Panc1 (cell line): ENCODE data around the gene SLC9A9.

Experiments used
- CTCF ChIP-seq: fragments of 450-650 bp; IDR thresholded peaks from 2 replicates; pipeline ENCODE4 v1.5.1; 2017; ENCODE audit warnings: mild to moderate bottlenecking
- POLR2AphosphoS5 ChIP-seq: IDR thresholded peaks from 2 replicates; pipeline ENCODE4 v1.6.1; 2012; ENCODE audit warnings: mild to moderate bottlenecking, low read depth, low read length, moderate library complexity
- SIN3A ChIP-seq: IDR thresholded peaks from 2 replicates; pipeline ENCODE4 v1.6.1; 2012; ENCODE audit warnings: low read depth, mild to moderate bottlenecking, low read length, moderate library complexity, borderline replicate concordance; ENCODE audit not compliant: insufficient read depth
- TCF7L2 ChIP-seq: IDR thresholded peaks from 2 replicates; pipeline ENCODE4 v1.6.1; 2011; ENCODE audit warnings: mild to moderate bottlenecking, low read depth, low read length, inconsistent platforms
- TF ChIP-seq, protein P1 (sequence below), 2 experiments: IDR thresholded peaks; 2 replicates each; pipeline ENCODE4 v1.6.1; 2011 to 2012; ENCODE audit warnings: low read depth in 2 of 2, control low read depth in 1 of 2, low read length in 1 of 2, mild to moderate bottlenecking in 1 of 2, moderate library complexity in 1 of 2; ENCODE audit not compliant: insufficient read depth in 1 of 2

- TF ChIP-seq TCF7L2 (no peak), CTCF (no peak), SIN3A (no peak), POLR2AphosphoS5 (no peak)
- TF ChIP-seq, protein P1, sequence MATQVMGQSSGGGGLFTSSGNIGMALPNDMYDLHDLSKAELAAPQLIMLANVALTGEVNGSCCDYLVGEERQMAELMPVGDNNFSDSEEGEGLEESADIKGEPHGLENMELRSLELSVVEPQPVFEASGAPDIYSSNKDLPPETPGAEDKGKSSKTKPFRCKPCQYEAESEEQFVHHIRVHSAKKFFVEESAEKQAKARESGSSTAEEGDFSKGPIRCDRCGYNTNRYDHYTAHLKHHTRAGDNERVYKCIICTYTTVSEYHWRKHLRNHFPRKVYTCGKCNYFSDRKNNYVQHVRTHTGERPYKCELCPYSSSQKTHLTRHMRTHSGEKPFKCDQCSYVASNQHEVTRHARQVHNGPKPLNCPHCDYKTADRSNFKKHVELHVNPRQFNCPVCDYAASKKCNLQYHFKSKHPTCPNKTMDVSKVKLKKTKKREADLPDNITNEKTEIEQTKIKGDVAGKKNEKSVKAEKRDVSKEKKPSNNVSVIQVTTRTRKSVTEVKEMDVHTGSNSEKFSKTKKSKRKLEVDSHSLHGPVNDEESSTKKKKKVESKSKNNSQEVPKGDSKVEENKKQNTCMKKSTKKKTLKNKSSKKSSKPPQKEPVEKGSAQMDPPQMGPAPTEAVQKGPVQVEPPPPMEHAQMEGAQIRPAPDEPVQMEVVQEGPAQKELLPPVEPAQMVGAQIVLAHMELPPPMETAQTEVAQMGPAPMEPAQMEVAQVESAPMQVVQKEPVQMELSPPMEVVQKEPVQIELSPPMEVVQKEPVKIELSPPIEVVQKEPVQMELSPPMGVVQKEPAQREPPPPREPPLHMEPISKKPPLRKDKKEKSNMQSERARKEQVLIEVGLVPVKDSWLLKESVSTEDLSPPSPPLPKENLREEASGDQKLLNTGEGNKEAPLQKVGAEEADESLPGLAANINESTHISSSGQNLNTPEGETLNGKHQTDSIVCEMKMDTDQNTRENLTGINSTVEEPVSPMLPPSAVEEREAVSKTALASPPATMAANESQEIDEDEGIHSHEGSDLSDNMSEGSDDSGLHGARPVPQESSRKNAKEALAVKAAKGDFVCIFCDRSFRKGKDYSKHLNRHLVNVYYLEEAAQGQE (IDR thresholded peaks at IDR 0.05; ENCODE audit: insufficient read depth in 1 of 2, low read depth in 2 of 2, low read length in 1 of 2) = no peak
These were observed 336.9 kb downstream of the SLC9A9 start for GRCh38 chr3:143511174-143511879.
